Regular cardiac myocyte (primary cell): ENCODE measurements around the gene EIF4E. TPM values are rescaled to one million over a fixed set of nuclear protein-coding genes. Genes with fewer than 3 reads are reported as not detected.

Source experiments
- total RNA-seq: library from RNA; depleted of rRNA; stranded (reverse); fragments of >200 nt; gene quantifications from 2 replicates; pipeline ENCODE4 v1.2.3, GENCODE V29; 2014

The EIF4E gene, protein sequence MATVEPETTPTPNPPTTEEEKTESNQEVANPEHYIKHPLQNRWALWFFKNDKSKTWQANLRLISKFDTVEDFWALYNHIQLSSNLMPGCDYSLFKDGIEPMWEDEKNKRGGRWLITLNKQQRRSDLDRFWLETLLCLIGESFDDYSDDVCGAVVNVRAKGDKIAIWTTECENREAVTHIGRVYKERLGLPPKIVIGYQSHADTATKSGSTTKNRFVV
- 215 and 415 TPM in 2 replicates for total RNA-seq

DNA sequence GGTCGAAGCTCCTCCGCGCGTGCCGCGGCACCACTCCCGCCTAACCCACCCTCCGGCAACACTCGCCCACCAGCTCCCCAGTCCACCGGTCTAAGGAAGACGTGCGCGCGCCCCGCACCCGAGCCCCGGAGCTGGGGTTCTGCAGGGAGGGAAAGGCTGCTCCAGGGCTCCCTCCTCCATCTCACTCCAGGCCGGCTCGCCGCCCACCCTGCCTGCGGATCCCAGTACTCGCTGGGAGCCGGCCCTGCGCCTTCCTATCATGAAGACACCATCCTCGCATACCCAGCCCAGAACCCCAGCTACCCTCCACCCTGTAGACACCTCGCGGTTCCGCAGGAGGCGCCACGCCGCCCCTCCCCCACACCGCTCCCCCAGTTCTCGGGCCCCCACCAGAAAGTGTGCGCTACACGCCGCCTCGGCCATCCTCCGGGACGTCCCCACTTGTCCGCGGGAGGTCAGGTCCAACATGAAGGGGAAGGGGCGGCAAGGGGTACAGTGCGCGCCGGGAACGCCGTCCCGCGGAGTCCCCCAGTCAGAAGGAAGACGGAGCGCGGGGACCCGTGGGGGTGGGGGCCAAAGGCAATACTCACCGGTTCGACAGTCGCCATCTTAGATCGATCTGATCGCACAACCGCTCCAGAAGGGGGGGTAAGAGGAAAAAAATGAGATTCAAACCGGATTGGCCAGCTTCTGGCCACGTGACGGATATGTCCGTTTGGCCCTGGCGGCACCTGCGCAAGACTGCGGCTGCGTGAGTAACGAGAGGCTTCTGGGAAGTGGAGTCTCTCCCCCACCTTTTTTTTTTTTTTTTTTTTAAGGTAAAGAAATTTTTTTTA is at the start of gene EIF4E:
Gene EIF4E (minus strand): TSS at position 629 of the 836 bp plus-strand sequence. CDS start 21 bp downstream, at position 608.

Other genes starting within 250 kb of the EIF4E start
- gene METAP1, start 66.6 kb upstream of the EIF4E start, total RNA-seq, result 27.1 and 43.9 TPM in 2 replicates
- 170 and 191 TPM in 2 replicates for gene ADH5, start 159.7 kb upstream of the EIF4E start, total RNA-seq
- 0.28 TPM in 1 of 2 replicates, not detected in the other for gene ADH4, start 215.2 kb upstream of the EIF4E start, total RNA-seq